Calu3 (cell line): ENCODE data around the gene MAN2A1. TPM values are rescaled to one million over a fixed set of nuclear protein-coding genes. Genes with fewer than 3 reads are reported as not detected.
"Not testable (repeated sequence)": the region's sequence is repeated elsewhere in the genome, so short reads cannot be mapped to it uniquely, and the experiment has no call there.

ENCODE experiments used
- BruUV-seq: library from RNA; stranded (reverse); fragments of 400-500 nt; replicated peaks from 2 replicates; lab custom pipeline; 2021; lab: Mats Ljungman, UMichigan
- CTCF ChIA-PET: fragments of 300-600 bp; sonication (Branson Sonifier 250); formaldehyde crosslinking; loops from one replicate; lab custom pipeline; 2022; ENCODE audit warnings: antibody characterized with exemption; lab: Charles Lee
- DNase-seq: peaks from one replicate; pipeline ENCODE4 v3.0.0; 2022
- H3K27ac Mint-ChIP-seq: one replicate; pipeline ENCODE4 v1.8.0; 2022; ENCODE audit warnings: mixed read lengths; ENCODE audit not compliant: unreplicated experiment
- H3K27me3 Mint-ChIP-seq: one replicate; pipeline ENCODE4 v1.8.0; 2022; ENCODE audit warnings: mixed read lengths; ENCODE audit not compliant: unreplicated experiment
- H3K36me3 Mint-ChIP-seq: one replicate; pipeline ENCODE4 v1.8.0; 2022; ENCODE audit warnings: mild to moderate bottlenecking, moderate library complexity, mixed read lengths; ENCODE audit not compliant: insufficient read depth, unreplicated experiment
- H3K4me1 Mint-ChIP-seq: one replicate; pipeline ENCODE4 v1.8.0; 2022; ENCODE audit warnings: mild to moderate bottlenecking, low read depth, mixed read lengths; ENCODE audit not compliant: unreplicated experiment
- H3K4me3 Mint-ChIP-seq: one replicate; pipeline ENCODE4 v1.8.0; 2022; ENCODE audit warnings: mild to moderate bottlenecking, low read depth, moderate library complexity, mixed read lengths; ENCODE audit not compliant: unreplicated experiment
- H3K9me3 Mint-ChIP-seq: one replicate; pipeline ENCODE4 v1.8.0; 2022; ENCODE audit warnings: low read depth, mixed read lengths; ENCODE audit not compliant: unreplicated experiment
- CTCF ChIP-seq: fragments of 200-600 bp; IDR thresholded peaks from one replicate; pipeline ENCODE4 v1.8.0; 2022; ENCODE audit warnings: antibody characterized with exemption; ENCODE audit not compliant: unreplicated experiment
- intact Hi-C: fragments of 100-400 bp; cut with micrococcal nuclease; formaldehyde crosslinking; loops from one replicate; pipeline ENCODE4 v1.10.0; 2022; ENCODE audit not compliant: unreplicated experiment
- total RNA-seq: library from RNA; stranded (reverse); gene quantifications from 2 replicates; pipeline ENCODE4 v1.2.3, GENCODE V29; 2022

The MAN2A1 gene
- total RNA-seq, 1 experiment from 2014 or later, result 76.3 TPM

DNA sequence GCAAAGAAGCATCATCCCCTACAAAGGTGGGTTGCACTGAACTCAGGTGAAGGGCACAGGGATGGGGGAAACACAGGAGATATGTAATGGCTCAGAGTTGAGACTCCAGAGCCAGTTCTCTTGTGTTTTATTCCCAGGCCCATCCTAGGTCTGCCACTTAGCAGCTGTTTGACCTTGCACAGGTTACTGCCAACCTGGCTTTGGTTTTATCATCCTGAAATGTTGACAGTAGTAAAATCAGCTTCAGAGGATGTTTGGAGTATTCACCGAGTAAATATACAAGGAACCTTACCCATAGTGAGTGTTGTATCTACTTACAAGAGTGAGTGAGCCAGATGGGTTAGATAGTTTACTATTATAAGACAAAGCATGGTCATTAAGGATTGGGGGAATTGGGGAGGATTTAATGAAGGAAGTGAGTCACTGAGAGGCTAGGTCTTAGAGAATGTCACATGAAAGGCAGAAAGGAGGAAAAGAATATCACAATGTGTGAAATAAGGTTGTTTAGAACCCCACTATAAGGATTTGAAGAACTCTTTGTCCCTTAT lies 141.3 kb downstream of the MAN2A1 start:
- Mint-ChIP-seq H3K9me3 (no peaks in the 10 kb centered on the region), H3K36me3 (no peaks in the 10 kb centered on the region), H3K4me1 (peaks cover 9% of the 10 kb centered on the region), H3K27me3 (no peaks in the 10 kb centered on the region), H3K4me3 (no peak overlapping the region), H3K27ac (peak overlapping the region; percentile 18)
- CTCF ChIA-PET, result no interaction called here
- TF ChIP-seq CTCF, result no peak
- DNase-seq, result no peak
- intact Hi-C loops, result no loop called here
- no TSS peak for BruUV-seq

DNA sequence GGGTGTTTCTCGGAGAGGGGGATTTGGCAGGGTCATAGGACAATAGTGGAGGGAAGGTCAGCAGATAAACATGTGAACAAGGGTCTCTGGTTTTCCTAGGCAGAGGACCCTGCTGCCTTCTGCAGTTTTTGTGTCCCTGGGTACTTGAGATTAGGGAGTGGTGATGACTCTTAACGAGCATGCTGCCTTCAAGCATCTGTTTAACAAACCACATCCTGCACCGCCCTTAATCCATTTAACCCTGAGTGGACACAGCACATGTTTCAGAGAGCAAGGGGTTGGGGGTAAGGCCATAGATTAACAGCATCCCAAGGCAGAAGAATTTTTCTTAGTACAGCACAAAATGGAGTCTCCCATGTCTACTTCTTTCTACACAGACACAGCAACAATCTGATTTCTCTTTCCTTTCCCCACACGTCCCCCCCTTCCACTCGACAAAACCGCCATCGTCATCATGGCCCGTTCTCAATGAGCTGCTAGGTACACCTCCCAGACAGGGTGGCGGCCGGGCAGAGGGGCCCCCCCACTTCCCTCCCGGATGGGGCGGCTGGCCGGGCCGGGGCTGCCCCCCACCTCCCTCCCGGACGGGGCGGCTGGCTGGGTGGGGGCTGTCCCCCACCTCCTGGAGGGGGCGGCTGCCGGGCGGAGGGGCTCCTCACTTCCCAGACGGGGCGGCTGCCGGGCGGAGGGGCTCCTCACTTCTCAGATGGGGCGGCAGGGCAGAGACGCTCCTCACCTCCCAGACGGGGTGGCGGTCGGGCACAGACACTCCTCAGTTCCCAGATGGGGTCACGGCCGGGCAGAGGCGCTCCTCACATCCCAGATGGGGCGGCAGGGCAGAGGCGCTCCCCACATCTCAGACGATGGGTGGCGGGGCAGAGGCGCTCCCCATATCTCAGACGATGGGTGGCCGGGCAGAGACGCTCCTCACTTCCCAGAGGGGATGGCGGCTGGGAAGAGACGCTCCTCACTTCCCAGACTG lies 142.8 kb downstream of the MAN2A1 start:
- H3K27ac Mint-ChIP-seq, H3K4me1 Mint-ChIP-seq, intact Hi-C loops, H3K27me3 Mint-ChIP-seq, H3K4me3 Mint-ChIP-seq, BruUV-seq, H3K36me3 Mint-ChIP-seq, H3K9me3 Mint-ChIP-seq, DNase-seq: not testable (repeated sequence)
- CTCF ChIA-PET, result interaction anchor here (0.7 kb wide), 1 partner anchor 141 kb away, joined by 3 read pairs; no protein-coding TSS in a partner anchor

DNA sequence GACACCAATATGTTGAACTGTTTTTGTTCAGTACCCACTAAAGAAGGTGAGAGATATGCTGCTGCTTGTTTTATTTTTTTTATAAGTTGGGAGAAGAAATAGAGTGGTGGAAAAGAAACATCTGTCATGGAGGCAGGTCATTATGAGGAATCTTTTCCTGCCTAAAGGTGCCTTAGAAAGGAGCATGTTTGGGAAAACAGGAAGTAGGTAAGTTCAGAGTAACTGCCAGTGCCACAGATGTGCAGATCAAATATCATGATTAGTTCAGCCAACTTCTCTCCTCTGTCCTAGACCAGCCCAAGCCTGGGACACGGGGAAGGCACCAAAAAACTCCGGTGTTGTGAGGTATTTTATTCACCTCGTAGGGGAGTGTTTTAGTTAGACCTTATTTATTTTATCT lies 144.2 kb downstream of the MAN2A1 start:
- intact Hi-C loops, result no loop called here
- H3K27ac Mint-ChIP-seq, result no peak overlapping the region
- no TSS peak for BruUV-seq
- no peak for TF ChIP-seq CTCF
- no peaks in the 10 kb centered on the region for H3K36me3 Mint-ChIP-seq
- H3K4me1 Mint-ChIP-seq, result peaks cover 9% of the 10 kb centered on the region
- CTCF ChIA-PET, result no interaction called here
- no peaks in the 10 kb centered on the region for H3K9me3 Mint-ChIP-seq
- DNase-seq, result no peak
- H3K4me3 Mint-ChIP-seq, result no peak overlapping the region
- no peaks in the 10 kb centered on the region for H3K27me3 Mint-ChIP-seq

GRCh38 chr5:109836280-109836679 lies 146.6 kb downstream of the MAN2A1 start:
- H3K27me3 Mint-ChIP-seq, result no peaks in the 10 kb centered on the region
- TF ChIP-seq CTCF, result no peak
- CTCF ChIA-PET, result no interaction called here
- no TSS peak for BruUV-seq
- H3K9me3 Mint-ChIP-seq, result no peaks in the 10 kb centered on the region
- H3K4me3 Mint-ChIP-seq, result no peak overlapping the region
- H3K4me1 Mint-ChIP-seq, result peaks cover 3% of the 10 kb centered on the region
- H3K27ac Mint-ChIP-seq, result no peak overlapping the region
- no peak for DNase-seq
- intact Hi-C loops, result no loop called here
- no peaks in the 10 kb centered on the region for H3K36me3 Mint-ChIP-seq
